ENCODE measurements around the gene ART4.

DNA sequence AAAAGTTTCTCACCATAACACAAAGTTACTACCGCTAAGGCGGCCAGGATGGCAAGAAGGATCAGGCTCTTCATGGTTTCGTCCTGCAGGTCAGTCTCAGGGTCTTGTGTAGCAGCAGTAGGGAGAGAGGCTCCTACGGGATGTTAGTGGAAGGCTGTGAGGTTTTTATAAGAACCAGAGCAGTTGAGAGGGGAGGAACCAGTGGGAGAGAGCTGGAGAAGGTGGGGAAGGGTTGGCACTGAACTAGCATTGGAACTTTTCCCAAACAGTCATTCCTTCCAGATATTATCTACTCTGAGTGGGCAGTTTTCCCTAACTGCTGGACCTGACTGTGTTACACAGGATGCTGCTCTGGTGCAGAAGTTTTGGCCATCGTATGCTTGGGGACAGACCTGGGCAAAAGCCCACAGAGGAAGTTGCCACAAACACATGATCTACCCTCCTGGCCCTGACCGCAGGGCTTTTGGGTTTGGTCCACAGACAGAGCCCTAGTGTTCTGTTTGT is 42.4 kb upstream of the ART4 start, which contains the start of gene MGP:
- no peak for TF ChIP-seq EZH2 (IDR thresholded peaks at IDR 0.05; ENCODE audit: borderline replicate concordance, insufficient read depth, low read length, poor library complexity, severe bottlenecking)
- no peak for TF ChIP-seq CTCF (IDR thresholded peaks at IDR 0.05; ENCODE audit: poor library complexity, severe bottlenecking)
- TF ChIP-seq MXI1 (conservative IDR thresholded peaks at IDR 0.05; ENCODE audit: poor library complexity, severe bottlenecking), result no peak
- no peak for TF ChIP-seq TAF1 (IDR thresholded peaks at IDR 0.05; ENCODE audit: low read depth)
- TF ChIP-seq SMC3 (conservative IDR thresholded peaks at IDR 0.05; ENCODE audit: poor library complexity), result no peak
- no peak for TF ChIP-seq POLR2AphosphoS5 (IDR thresholded peaks at IDR 0.05)
- no peak for TF ChIP-seq RAD21 (conservative IDR thresholded peaks at IDR 0.05)
- no peak for TF ChIP-seq EP300 (conservative IDR thresholded peaks at IDR 0.05; ENCODE audit: poor library complexity, severe bottlenecking)
- TF ChIP-seq REST (IDR thresholded peaks at IDR 0.05; ENCODE audit: borderline replicate concordance), result no peak

Data from neural cell (in vitro differentiated cells).